Esophagus muscularis mucosa (tissue), 4 donors: ENCODE data around the gene XPC.

Experiments
- EP300 ChIP-seq: sonication (generic); formaldehyde crosslinking; IDR thresholded peaks from one replicate; pipeline ENCODE4 v1.6.1; 2017; ENCODE audit warnings: antibody characterized with exemption
- POLR2A ChIP-seq: fragments of 450-650 bp; IDR thresholded peaks from one replicate; pipeline ENCODE4 v1.6.1; 2017; ENCODE audit warnings: antibody characterized with exemption, moderate library complexity, mild to moderate bottlenecking, low read depth
- TF ChIP-seq, protein P1 (sequence below), 3 experiments: fragments of 200-600 bp in 2 of 3; fragments of 450-650 bp in 1 of 3; sonication (generic) in 2 of 3; IDR thresholded peaks; one replicate each; pipeline ENCODE4 v1.5.1; 2017 to 2019; ENCODE audit warnings: antibody characterized with exemption in 3 of 3, mild to moderate bottlenecking in 2 of 3, moderate library complexity in 1 of 3

DNA sequence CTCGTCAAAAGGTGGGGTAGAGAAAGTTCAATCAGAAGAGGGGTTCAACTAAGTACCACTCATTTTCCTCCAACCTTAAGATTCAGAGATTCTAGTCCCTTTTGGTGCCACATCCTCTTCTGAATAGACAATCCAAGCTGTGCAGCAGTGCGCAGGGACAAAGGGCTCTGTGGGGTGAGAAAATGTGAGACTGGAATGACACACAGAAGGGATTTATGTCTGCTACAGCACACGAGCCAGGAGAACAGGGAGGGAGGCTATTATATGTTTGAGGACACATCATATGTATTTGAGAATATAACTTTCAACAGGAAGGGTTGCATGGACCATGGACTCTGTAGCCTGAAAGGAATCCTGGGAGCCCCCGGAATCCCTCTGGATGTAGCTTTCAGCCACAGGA lies 33.2 kb upstream of the XPC start:
- TF ChIP-seq EP300 (no peak), POLR2A (no peak)
- TF ChIP-seq, protein P1, sequence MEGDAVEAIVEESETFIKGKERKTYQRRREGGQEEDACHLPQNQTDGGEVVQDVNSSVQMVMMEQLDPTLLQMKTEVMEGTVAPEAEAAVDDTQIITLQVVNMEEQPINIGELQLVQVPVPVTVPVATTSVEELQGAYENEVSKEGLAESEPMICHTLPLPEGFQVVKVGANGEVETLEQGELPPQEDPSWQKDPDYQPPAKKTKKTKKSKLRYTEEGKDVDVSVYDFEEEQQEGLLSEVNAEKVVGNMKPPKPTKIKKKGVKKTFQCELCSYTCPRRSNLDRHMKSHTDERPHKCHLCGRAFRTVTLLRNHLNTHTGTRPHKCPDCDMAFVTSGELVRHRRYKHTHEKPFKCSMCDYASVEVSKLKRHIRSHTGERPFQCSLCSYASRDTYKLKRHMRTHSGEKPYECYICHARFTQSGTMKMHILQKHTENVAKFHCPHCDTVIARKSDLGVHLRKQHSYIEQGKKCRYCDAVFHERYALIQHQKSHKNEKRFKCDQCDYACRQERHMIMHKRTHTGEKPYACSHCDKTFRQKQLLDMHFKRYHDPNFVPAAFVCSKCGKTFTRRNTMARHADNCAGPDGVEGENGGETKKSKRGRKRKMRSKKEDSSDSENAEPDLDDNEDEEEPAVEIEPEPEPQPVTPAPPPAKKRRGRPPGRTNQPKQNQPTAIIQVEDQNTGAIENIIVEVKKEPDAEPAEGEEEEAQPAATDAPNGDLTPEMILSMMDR (IDR thresholded peaks at IDR 0.05): no peak
